ENCODE measurements around the gene IGBP1. TPM values are rescaled to one million over a fixed set of nuclear protein-coding genes. Genes with fewer than 3 reads are reported as not detected.

The IGBP1 gene
- total and polyA plus RNA-seq, 10 donors = 36.4 to 78.4 (median 49.7) TPM

GRCh38 chrX:70171624-70172023 lies 38.4 kb downstream of the IGBP1 start:
- no peak overlapping the region for H3K27ac ChIP-seq
- intact Hi-C loops (cut with DNase I; ENCODE audit: low total_unique reads) = no loop called here
- H3K9me3 ChIP-seq = no peaks in the 10 kb centered on the region
- 29 to 70% (median 52%) methylated on average over 1 to 2 of the region's 2 CpGs for WGBS, 5 donors
- peaks cover 0 to 10% (median 0%) of the 10 kb centered on the region in 6 donors for H3K36me3 ChIP-seq
- no peak for DNase-seq
- H3K27me3 ChIP-seq (replicated peaks in 1 of 7) = no peaks in the 10 kb centered on the region
- TF ChIP-seq CTCF (IDR thresholded peaks at IDR 0.05 in 8 of 11, conservative IDR thresholded peaks at IDR 0.05 in 3 of 11) = no peak
- no peak for TF ChIP-seq POLR2A (IDR thresholded peaks at IDR 0.05)
- no peak for TF ChIP-seq POLR2AphosphoS5 (IDR thresholded peaks at IDR 0.05)
- no peak overlapping the region for H3K4me3 ChIP-seq
- no peaks in the 10 kb centered on the region for H3K4me1 ChIP-seq

GRCh38 chrX:70172221-70172620 lies 39.0 kb downstream of the IGBP1 start:
- WGBS, 5 donors = 65 to 92% (median 87%) methylated on average over 3 of the region's 3 CpGs
- intact Hi-C loops (cut with DNase I; ENCODE audit: low total_unique reads) = no loop called here
- H3K4me3 ChIP-seq = no peak overlapping the region
- H3K36me3 ChIP-seq = peaks cover 0 to 4% (median 0%) of the 10 kb centered on the region in 6 donors
- H3K27me3 ChIP-seq (replicated peaks in 1 of 7) = no peaks in the 10 kb centered on the region
- no peak overlapping the region for H3K27ac ChIP-seq
- H3K4me1 ChIP-seq = no peaks in the 10 kb centered on the region
- TF ChIP-seq CTCF (IDR thresholded peaks at IDR 0.05 in 8 of 11, conservative IDR thresholded peaks at IDR 0.05 in 3 of 11) (no peak), POLR2AphosphoS5 (IDR thresholded peaks at IDR 0.05) (no peak), POLR2A (IDR thresholded peaks at IDR 0.05) (no peak)
- no peak for DNase-seq
- H3K9me3 ChIP-seq = no peaks in the 10 kb centered on the region

- Histone ChIP-seq H3K36me3 (no peaks in the 10 kb centered on the region), H3K27ac (no peak overlapping the region), H3K4me3 (no peak overlapping the region), H3K27me3 (replicated peaks in 1 of 7) (peaks cover 0 to 4% (median 0%) of the 10 kb centered on the region in 7 donors), H3K9me3 (no peaks in the 10 kb centered on the region), H3K4me1 (no peaks in the 10 kb centered on the region)
- intact Hi-C loops (cut with DNase I; ENCODE audit: low total_unique reads) = no loop called here
- no peak for DNase-seq
- TF ChIP-seq POLR2A (IDR thresholded peaks at IDR 0.05) (no peak), POLR2AphosphoS5 (IDR thresholded peaks at IDR 0.05) (no peak), CTCF (IDR thresholded peaks at IDR 0.05 in 8 of 11, conservative IDR thresholded peaks at IDR 0.05 in 3 of 11) (no peak)
- 60 to 85% (median 74%) methylated on average over 2 to 4 of the region's 4 CpGs for WGBS, 5 donors
Observed at GRCh38 chrX:70172964-70173363, 39.7 kb downstream of the IGBP1 start.

- WGBS, 5 donors = 63 to 88% (median 79%) methylated on average over 4 of the region's 4 CpGs
- H3K9me3 ChIP-seq = no peaks in the 10 kb centered on the region
- DNase-seq = no peak
- H3K27me3 ChIP-seq (replicated peaks in 1 of 7) = peaks cover 0 to 4% (median 0%) of the 10 kb centered on the region in 7 donors
- H3K4me3 ChIP-seq = no peak overlapping the region
- no peaks in the 10 kb centered on the region for H3K36me3 ChIP-seq
- H3K27ac ChIP-seq = no peak overlapping the region
- TF ChIP-seq CTCF (IDR thresholded peaks at IDR 0.05 in 8 of 11, conservative IDR thresholded peaks at IDR 0.05 in 3 of 11) = no peak
- intact Hi-C loops (cut with DNase I; ENCODE audit: low total_unique reads) = no loop called here
- H3K4me1 ChIP-seq = no peaks in the 10 kb centered on the region
Observed at GRCh38 chrX:70174754-70175153, 41.5 kb downstream of the IGBP1 start.

All from spleen (tissue), 11 donors.